Endothelial cell of umbilical vein (primary cell): ENCODE measurements around the gene ZNF609. TPM values are rescaled to one million over a fixed set of nuclear protein-coding genes. Genes with fewer than 3 reads are reported as not detected.

Experiments used
- BruUV-seq: library from RNA; stranded (reverse); fragments of 400-500 nt; replicated peaks from 2 replicates; lab custom pipeline; 2021; lab: Mats Ljungman, UMichigan
- CTCF ChIA-PET: fragments of 300-600, 350-600 bp; sonication (Branson Sonifier 250); formaldehyde crosslinking; loops from one replicate; lab custom pipeline; 2021; ENCODE audit warnings: antibody characterized with exemption, inconsistent platforms; lab: Charles Lee
- POLR2A ChIA-PET: fragments of 300-600, 350-600 bp; sonication (Branson Sonifier 250); formaldehyde crosslinking; loops from one replicate; lab custom pipeline; 2021; ENCODE audit warnings: antibody characterized with exemption, inconsistent platforms; lab: Charles Lee
- DNase-seq: peaks from one replicate; pipeline ENCODE4 v3.0.0-alpha.2; 2011; ENCODE audit warnings: low read depth, low spot score
- FAIRE-seq: peaks from 2 replicates; lab custom pipeline; 2011; peaks lifted over from hg19 to GRCh38; lab: Jason Lieb, UNC
- H2AFZ ChIP-seq: 2 replicates; pipeline ENCODE4 v1.6.0; 2012; ENCODE audit warnings: low read depth, low read length, control low read depth, inconsistent platforms
- H3K27ac ChIP-seq: 2 replicates; pipeline ENCODE4 v1.5.1; 2011; ENCODE audit warnings: low read depth, mild to moderate bottlenecking, control low read depth, low read length, moderate library complexity; ENCODE audit not compliant: insufficient read depth
- H3K27me3 ChIP-seq, 2 experiments: 2 replicates each; pipeline versions ENCODE4 v1.6.0 to v1.6.1; 2011; ENCODE audit warnings: low read length in 2 of 2, mixed read lengths in 1 of 2; ENCODE audit not compliant: control insufficient read depth in 2 of 2, insufficient read depth in 2 of 2
- H3K36me3 ChIP-seq, 2 experiments: 2 replicates in 1 of 2; 3 replicates in 1 of 2; pipeline ENCODE4 v1.5.1; 2011; ENCODE audit warnings: low read length in 2 of 2, mild to moderate bottlenecking in 1 of 2, moderate library complexity in 1 of 2; ENCODE audit not compliant: control insufficient read depth in 2 of 2, insufficient read depth in 2 of 2; ENCODE audit errors: extremely low read depth in 1 of 2
- H3K4me1 ChIP-seq: 3 replicates; pipeline ENCODE4 v1.5.1; 2011; ENCODE audit warnings: mild to moderate bottlenecking, low read length; ENCODE audit not compliant: control insufficient read depth, insufficient read depth; ENCODE audit errors: extremely low read depth
- H3K4me2 ChIP-seq: 2 replicates; pipeline ENCODE4 v1.6.1; 2011; ENCODE audit warnings: low read length, control low read depth, mixed read lengths; ENCODE audit not compliant: insufficient read depth
- H3K4me3 ChIP-seq, 3 experiments: fragments of 200-600 bp in 1 of 3; sonication (generic), shearing (Covaris generic) in 1 of 3; replicated peaks in 1 of 3; 2 replicates each; pipeline ENCODE4 v1.5.1; 2011 to 2016; ENCODE audit warnings: control low read depth in 3 of 3, low read length in 3 of 3, mild to moderate bottlenecking in 2 of 3, inconsistent platforms in 1 of 3, low read depth in 1 of 3, moderate library complexity in 1 of 3; ENCODE audit not compliant: insufficient read depth in 1 of 3
- H3K79me2 ChIP-seq: 2 replicates; pipeline ENCODE4 v1.6.0; 2012; ENCODE audit warnings: low read length, inconsistent platforms; ENCODE audit not compliant: control insufficient read depth, insufficient read depth
- H3K9ac ChIP-seq: replicated peaks from 2 replicates; pipeline ENCODE3; 2011; ENCODE audit warnings: low read length, control low read depth; ENCODE audit not compliant: insufficient read depth; ENCODE audit errors: extremely low read depth
- H3K9me1 ChIP-seq: replicated peaks from 3 replicates; pipeline ENCODE4 v1.6.0; 2011; ENCODE audit warnings: mild to moderate bottlenecking, low read length; ENCODE audit not compliant: control insufficient read depth, insufficient read depth; ENCODE audit errors: extremely low read depth
- H3K9me3 ChIP-seq: replicated peaks from 2 replicates; pipeline ENCODE4 v1.5.1; 2012; ENCODE audit warnings: low read length, inconsistent platforms; ENCODE audit not compliant: control insufficient read depth, insufficient read depth
- H4K20me1 ChIP-seq: replicated peaks from 2 replicates; pipeline ENCODE3; 2011; ENCODE audit warnings: mild to moderate bottlenecking, low read length; ENCODE audit not compliant: control insufficient read depth, insufficient read depth; ENCODE audit errors: extremely low read depth
- JUN ChIP-seq: IDR thresholded peaks from 2 replicates; pipeline ENCODE4 v1.6.1; 2011; ENCODE audit warnings: borderline replicate concordance, low read depth; ENCODE audit not compliant: insufficient read length, insufficient read depth
- MYC ChIP-seq: IDR thresholded peaks from one replicate; pipeline ENCODE4 v1.6.1; 2011; ENCODE audit warnings: mild to moderate bottlenecking, low read depth, low read length
- POLR2A ChIP-seq: IDR thresholded peaks from 2 replicates; pipeline ENCODE4 v1.6.1; 2012; ENCODE audit warnings: low read depth, mild to moderate bottlenecking, control low read depth, low read length
- POLR2AphosphoS5 ChIP-seq: IDR thresholded peaks from 2 replicates; pipeline ENCODE4 v1.6.1; 2012; ENCODE audit warnings: low read depth, mild to moderate bottlenecking, control low read depth, low read length, moderate library complexity; ENCODE audit not compliant: insufficient read depth
- dilution Hi-C: fragments of 300-500 bp; cut with MboI; formaldehyde crosslinking; loops from one replicate; pipeline ENCODE4 v1.15.0; 2019; ENCODE audit warnings: low sequenced_read_pairs; ENCODE audit not compliant: extremely low pct_ligation_motif_present
- intact Hi-C: fragments of 100-400 bp; cut with micrococcal nuclease; formaldehyde crosslinking; loops from one replicate; pipeline ENCODE4 v1.10.0; 2022
- polyA plus RNA-seq, 4 experiments: library from polyadenylated mRNA; depleted of rRNA in 3 of 4; stranded (reverse) in 3 of 4; unstranded in 1 of 4; fragments of >200 nt; gene quantifications; 2 replicates each; pipeline versions ENCODE4 v1.2.1 to v1.2.3, GENCODE V29; 2011 to 2012; ENCODE audit warnings: missing spikeins in 1 of 4
- total RNA-seq: library from RNA; stranded (reverse); gene quantifications from 2 replicates; pipeline ENCODE4 v1.2.3, GENCODE V29; 2021
- TF ChIP-seq, protein P1 (sequence below), 2 donors: IDR thresholded peaks; 1 replicate in 1 of 2; 2 replicates in 1 of 2; pipeline ENCODE4 v1.5.1; 2011; ENCODE audit warnings: low read length in 2 of 2, mild to moderate bottlenecking in 2 of 2, moderate library complexity in 2 of 2, control low read depth in 1 of 2, inconsistent platforms in 1 of 2, low read depth in 1 of 2; ENCODE audit not compliant: insufficient read depth in 1 of 2; ENCODE audit errors: extremely low read depth in 1 of 2

Gene ZNF609
- total and polyA plus RNA-seq, 2 donors (not counting 3 experiments of a cell fraction or from before 2014, with no cell fraction given) = 18.2 to 49.6 TPM

DNA sequence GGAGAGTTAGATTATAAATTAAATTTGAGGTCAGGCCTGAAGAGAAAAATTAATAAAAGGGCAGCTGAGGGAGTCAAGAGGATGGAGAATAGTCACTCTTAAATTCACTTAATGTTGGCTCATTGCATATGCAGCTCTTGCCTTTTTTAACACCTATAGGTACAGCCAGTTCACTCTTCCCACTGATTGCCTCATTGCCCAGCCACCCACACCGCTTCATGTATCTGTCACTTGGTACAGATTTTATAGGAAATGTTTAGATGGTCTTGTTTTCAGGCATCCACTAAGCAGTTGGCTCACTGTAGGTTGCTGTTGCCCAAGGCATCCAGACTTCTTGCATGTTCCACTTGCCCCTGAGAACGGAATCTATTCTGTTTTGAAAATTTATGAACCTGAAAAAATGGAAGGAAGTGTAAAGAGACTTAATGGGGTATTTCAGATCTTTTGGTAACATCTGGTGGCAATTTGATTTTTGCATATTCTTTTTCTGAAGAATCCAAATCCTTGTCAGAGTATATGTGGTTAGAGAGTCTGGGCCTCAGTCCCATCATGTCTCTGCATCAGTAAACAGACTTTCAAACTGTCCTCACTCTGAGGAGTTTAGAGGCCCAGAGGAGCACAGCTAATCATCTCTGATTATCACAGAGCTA is 163.1 kb downstream of the ZNF609 start:
- H3K9me1 ChIP-seq = no peaks in the 10 kb centered on the region
- peaks cover 6% of the 10 kb centered on the region for H4K20me1 ChIP-seq
- ChIA-PET POLR2A (no interaction called here), CTCF (no interaction called here)
- no peaks in the 10 kb centered on the region for H3K4me1 ChIP-seq
- FAIRE-seq = no peak
- intact Hi-C loops (no loop called here), dilution Hi-C loops (no loop called here)
- H3K4me3 ChIP-seq = no peak overlapping the region
- H3K27me3 ChIP-seq = no peaks in the 10 kb centered on the region
- no peak overlapping the region for H3K4me2 ChIP-seq
- peaks cover 63% of the 10 kb centered on the region for H3K79me2 ChIP-seq
- no peaks in the 10 kb centered on the region for H3K9me3 ChIP-seq
- DNase-seq = no peak
- no TSS peak for BruUV-seq
- no peak overlapping the region for H3K27ac ChIP-seq
- H3K36me3 ChIP-seq = peaks cover 4% of the 10 kb centered on the region in 2 experiments
- no peak overlapping the region for H2AFZ ChIP-seq
- H3K9ac ChIP-seq = no peak overlapping the region
- TF ChIP-seq POLR2AphosphoS5 (no peak), POLR2A (no peak), JUN (no peak)

DNA sequence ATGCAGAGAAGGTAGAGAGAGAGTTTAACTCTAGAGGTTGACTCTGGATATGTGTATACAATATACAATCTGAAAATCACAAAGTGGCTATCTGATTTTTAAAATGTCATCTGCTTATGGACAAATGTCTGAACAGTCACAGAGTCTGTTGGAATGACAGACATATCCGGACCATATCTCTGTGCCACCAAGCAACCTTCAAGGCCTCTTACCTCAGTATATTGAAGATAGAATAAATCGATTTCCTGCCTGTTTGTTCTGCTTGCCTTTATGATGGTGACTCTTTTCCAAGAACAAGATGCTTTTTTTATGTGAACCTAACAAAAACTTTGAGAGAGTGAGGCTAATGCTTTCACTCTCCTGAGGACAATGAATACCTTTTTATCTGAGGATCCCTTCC is 163.9 kb downstream of the ZNF609 start:
- dilution Hi-C loops (no loop called here), intact Hi-C loops (no loop called here)
- H3K27ac ChIP-seq = no peak overlapping the region
- no peaks in the 10 kb centered on the region for H3K9me3 ChIP-seq
- no peaks in the 10 kb centered on the region for H3K9me1 ChIP-seq
- FAIRE-seq (no peak), DNase-seq (no peak)
- H2AFZ ChIP-seq = no peak overlapping the region
- peaks cover 61% of the 10 kb centered on the region for H3K79me2 ChIP-seq
- BruUV-seq = no TSS peak
- H3K4me2 ChIP-seq = no peak overlapping the region
- no peak overlapping the region for H3K4me3 ChIP-seq
- peaks cover 4% of the 10 kb centered on the region in 2 experiments for H3K36me3 ChIP-seq
- H4K20me1 ChIP-seq = peaks cover 6% of the 10 kb centered on the region
- CTCF ChIA-PET = no interaction called here
- no peaks in the 10 kb centered on the region for H3K4me1 ChIP-seq
- TF ChIP-seq JUN (no peak), MYC (no peak), POLR2AphosphoS5 (no peak)
- TF ChIP-seq, protein P1, sequence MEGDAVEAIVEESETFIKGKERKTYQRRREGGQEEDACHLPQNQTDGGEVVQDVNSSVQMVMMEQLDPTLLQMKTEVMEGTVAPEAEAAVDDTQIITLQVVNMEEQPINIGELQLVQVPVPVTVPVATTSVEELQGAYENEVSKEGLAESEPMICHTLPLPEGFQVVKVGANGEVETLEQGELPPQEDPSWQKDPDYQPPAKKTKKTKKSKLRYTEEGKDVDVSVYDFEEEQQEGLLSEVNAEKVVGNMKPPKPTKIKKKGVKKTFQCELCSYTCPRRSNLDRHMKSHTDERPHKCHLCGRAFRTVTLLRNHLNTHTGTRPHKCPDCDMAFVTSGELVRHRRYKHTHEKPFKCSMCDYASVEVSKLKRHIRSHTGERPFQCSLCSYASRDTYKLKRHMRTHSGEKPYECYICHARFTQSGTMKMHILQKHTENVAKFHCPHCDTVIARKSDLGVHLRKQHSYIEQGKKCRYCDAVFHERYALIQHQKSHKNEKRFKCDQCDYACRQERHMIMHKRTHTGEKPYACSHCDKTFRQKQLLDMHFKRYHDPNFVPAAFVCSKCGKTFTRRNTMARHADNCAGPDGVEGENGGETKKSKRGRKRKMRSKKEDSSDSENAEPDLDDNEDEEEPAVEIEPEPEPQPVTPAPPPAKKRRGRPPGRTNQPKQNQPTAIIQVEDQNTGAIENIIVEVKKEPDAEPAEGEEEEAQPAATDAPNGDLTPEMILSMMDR (IDR thresholded peaks at IDR 0.05; ENCODE audit: extremely low read depth in 1 of 2, insufficient read depth in 1 of 2, low read depth in 1 of 2, low read length in 2 of 2) = no peak
- no peak overlapping the region for H3K9ac ChIP-seq
- POLR2A ChIA-PET = no interaction called here
- H3K27me3 ChIP-seq = no peaks in the 10 kb centered on the region
